ENCODE data around the gene MEGF10. TPM values are rescaled to one million over a fixed set of nuclear protein-coding genes. Genes with fewer than 3 reads are reported as not detected.
"Not testable (repeated sequence)": the region's sequence is repeated elsewhere in the genome, so short reads cannot be mapped to it uniquely, and the experiment has no call there.

The MEGF10 gene
- total and polyA plus RNA-seq, 7 donors: under 0.01 to 3.6 (median 1.7) TPM; not detected in 1

DNA sequence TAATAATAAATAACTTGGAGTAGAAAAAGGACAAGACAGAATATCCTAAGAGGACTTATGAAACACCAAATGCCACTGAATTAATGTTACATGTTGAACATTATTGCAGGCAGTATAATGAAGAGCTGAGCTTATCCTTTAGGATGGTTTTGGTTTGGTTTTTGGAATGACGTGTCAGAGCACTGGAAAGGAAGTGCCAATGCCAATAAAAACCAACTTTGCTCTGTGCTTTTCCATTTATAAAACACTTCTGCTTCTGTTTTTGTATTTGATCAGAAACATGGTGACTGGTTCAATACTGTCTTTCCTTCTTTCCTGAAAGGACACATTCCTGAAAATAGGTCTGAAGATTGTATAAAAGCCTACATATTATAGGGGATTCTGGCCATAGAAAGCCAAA lies 4.2 kb downstream of the MEGF10 start:
- TF ChIP-seq, protein P1, sequence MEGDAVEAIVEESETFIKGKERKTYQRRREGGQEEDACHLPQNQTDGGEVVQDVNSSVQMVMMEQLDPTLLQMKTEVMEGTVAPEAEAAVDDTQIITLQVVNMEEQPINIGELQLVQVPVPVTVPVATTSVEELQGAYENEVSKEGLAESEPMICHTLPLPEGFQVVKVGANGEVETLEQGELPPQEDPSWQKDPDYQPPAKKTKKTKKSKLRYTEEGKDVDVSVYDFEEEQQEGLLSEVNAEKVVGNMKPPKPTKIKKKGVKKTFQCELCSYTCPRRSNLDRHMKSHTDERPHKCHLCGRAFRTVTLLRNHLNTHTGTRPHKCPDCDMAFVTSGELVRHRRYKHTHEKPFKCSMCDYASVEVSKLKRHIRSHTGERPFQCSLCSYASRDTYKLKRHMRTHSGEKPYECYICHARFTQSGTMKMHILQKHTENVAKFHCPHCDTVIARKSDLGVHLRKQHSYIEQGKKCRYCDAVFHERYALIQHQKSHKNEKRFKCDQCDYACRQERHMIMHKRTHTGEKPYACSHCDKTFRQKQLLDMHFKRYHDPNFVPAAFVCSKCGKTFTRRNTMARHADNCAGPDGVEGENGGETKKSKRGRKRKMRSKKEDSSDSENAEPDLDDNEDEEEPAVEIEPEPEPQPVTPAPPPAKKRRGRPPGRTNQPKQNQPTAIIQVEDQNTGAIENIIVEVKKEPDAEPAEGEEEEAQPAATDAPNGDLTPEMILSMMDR (IDR thresholded peaks at IDR 0.05): no peak
- TF ChIP-seq EP300 (IDR thresholded peaks at IDR 0.05) (no peak), POLR2A (IDR thresholded peaks at IDR 0.05) (no peak), POLR2AphosphoS5 (IDR thresholded peaks at IDR 0.05) (no peak)
- Histone ChIP-seq H3K27me3 (peaks cover 8 to 31% (median 18%) of the 10 kb centered on the region in 3 donors), H3K4me1 (peaks cover 0 to 12% (median 4%) of the 10 kb centered on the region in 4 donors), H3K4me3 (no peak overlapping the region), H3K9me3 (no peaks in the 10 kb centered on the region), H3K36me3 (no peaks in the 10 kb centered on the region), H3K27ac (no peak overlapping the region)
- intact Hi-C loops (cut with DNase I): loop anchor here (5.0 kb wide), 1 partner anchor 147 kb away; no protein-coding TSS in a partner anchor
- DNase-seq: no peak
- WGBS, 2 donors: 73 to 77% methylated on average over 1 of the region's 1 CpG

DNA sequence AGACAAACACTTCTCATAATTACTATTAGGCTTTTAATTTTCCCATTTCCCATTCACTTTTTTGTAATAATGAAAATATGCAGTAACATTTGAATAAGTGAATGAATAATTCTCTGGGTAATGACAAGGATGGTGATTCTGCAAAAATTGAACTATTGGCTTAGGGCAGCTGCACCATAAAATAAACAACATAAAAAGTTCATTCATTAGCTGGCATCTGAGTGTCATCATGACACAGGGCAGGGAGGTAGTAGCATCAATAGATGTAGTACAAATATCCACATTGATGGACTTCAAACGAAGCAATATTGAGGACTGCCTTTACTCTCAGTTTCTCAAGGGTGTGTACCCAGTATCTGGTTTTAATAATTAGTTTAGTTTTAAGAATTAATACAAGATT lies 4.9 kb downstream of the MEGF10 start:
- intact Hi-C loops (cut with DNase I): no loop called here

DNA sequence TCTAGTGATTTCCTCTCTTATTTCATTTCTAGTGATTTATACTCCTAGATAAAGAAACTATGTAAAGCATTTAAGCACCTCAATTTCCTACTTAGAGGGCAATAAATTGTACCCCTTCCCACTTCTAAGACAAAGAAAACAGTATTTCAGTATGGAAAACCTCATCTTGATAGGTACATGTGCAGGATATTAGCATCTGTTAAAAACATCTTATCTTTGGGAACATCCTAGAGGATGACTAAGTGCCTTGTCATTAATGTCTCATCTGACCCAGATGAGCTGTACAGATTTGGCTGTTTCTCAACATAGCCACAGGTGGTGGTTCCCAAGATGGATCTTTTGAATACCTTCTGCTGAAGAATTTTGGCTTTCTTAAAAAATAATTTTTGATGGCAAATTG lies 5.7 kb downstream of the MEGF10 start:
- Histone ChIP-seq H3K27ac (no peak overlapping the region), H3K36me3 (no peaks in the 10 kb centered on the region), H3K4me1 (no peaks in the 10 kb centered on the region), H3K27me3 (peaks cover 0 to 16% (median 4%) of the 10 kb centered on the region in 3 donors), H3K9me3 (no peaks in the 10 kb centered on the region), H3K4me3 (no peak overlapping the region)
- DNase-seq: no peak
- intact Hi-C loops (cut with DNase I): no loop called here
- TF ChIP-seq EP300 (IDR thresholded peaks at IDR 0.05) (no peak), POLR2AphosphoS5 (IDR thresholded peaks at IDR 0.05) (no peak), POLR2A (IDR thresholded peaks at IDR 0.05) (no peak)
- TF ChIP-seq, protein P1 (IDR thresholded peaks at IDR 0.05): no peak

More for the DNA sequence above, 4.9 kb downstream of the MEGF10 start:
- H3K27me3 ChIP-seq: peaks cover 3 to 24% (median 12%) of the 10 kb centered on the region in 3 donors
- no peaks in the 10 kb centered on the region for H3K36me3 ChIP-seq
- DNase-seq: no peak
- H3K4me3 ChIP-seq: no peak overlapping the region
- H3K9me3 ChIP-seq: no peaks in the 10 kb centered on the region
- 83 to 89% methylated on average over 1 of the region's 1 CpG for WGBS, 2 donors
- H3K4me1 ChIP-seq: peaks cover 0 to 6% (median 1%) of the 10 kb centered on the region in 4 donors
- TF ChIP-seq, protein P1 (IDR thresholded peaks at IDR 0.05): no peak
- TF ChIP-seq POLR2A (IDR thresholded peaks at IDR 0.05) (no peak), POLR2AphosphoS5 (IDR thresholded peaks at IDR 0.05) (no peak), EP300 (IDR thresholded peaks at IDR 0.05) (no peak)
- no peak overlapping the region for H3K27ac ChIP-seq

DNA sequence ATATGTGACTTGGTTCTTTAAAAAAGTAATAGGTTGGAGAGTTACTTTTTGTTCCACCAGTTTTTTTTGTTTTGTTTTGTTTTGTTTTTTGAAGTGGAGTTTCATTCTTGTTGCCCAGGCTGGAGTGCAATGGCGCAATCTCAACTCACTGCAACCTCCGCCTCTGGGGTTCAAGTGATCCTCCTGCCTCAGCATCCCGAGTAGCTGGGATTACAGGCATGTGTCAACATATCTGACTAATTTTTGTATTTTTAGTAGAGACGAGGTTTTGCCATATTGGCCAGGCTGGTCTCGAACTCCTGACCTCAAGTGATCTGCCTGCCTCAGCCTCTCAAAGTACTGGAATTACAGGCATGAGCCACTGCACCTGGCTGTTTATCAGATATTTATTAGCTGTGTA lies 6.3 kb downstream of the MEGF10 start:
- 87 to 89% methylated on average over 5 of the region's 5 CpGs for WGBS, 2 donors
- H3K27me3 ChIP-seq; H3K27ac ChIP-seq; H3K4me1 ChIP-seq; DNase-seq; intact Hi-C loops (cut with DNase I); H3K36me3 ChIP-seq; H3K9me3 ChIP-seq; H3K4me3 ChIP-seq: not testable (repeated sequence)

DNA sequence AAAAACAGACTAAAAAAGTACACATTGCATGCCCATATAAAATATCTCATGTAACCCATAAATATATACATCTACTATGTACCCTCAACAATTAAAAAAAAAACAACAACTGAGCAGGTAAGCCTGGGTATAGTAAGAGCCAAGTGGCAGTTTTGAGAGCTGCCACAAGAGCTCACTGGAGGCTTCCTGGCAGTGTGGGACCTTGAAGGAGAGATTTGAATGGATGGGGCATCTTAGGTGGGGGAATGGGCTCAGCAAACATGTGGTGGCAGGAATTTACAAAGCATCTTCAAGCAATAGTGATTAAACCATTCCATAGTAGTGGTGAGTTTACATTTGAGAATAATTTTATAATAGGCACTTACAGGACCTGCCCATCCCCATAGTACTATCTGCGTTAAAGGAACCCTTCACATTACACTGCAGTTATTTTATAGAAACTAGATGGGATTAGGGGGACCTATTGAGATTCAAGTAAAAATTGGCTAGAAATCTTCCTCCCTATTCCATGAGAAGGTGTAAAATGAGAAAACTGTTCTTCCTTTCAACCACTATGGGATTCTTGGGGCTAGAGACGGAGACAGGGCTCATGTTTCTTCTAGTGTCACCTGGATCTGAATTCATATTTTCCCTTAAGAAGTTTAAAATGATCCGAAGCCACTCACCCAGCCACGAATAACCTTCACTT lies 6.9 kb downstream of the MEGF10 start:
- 85 to 91% methylated on average over 4 of the region's 4 CpGs for WGBS, 2 donors
- H3K4me3 ChIP-seq: no peak overlapping the region
- intact Hi-C loops (cut with DNase I): no loop called here
- DNase-seq: no peak
- no peaks in the 10 kb centered on the region for H3K36me3 ChIP-seq
- no peaks in the 10 kb centered on the region for H3K9me3 ChIP-seq
- peaks cover 0 to 8% (median 0%) of the 10 kb centered on the region in 3 donors for H3K27me3 ChIP-seq
- H3K4me1 ChIP-seq: no peaks in the 10 kb centered on the region
- TF ChIP-seq POLR2AphosphoS5 (IDR thresholded peaks at IDR 0.05) (no peak), POLR2A (IDR thresholded peaks at IDR 0.05) (no peak), EP300 (IDR thresholded peaks at IDR 0.05) (no peak)
- TF ChIP-seq, protein P1 (IDR thresholded peaks at IDR 0.05): no peak
- H3K27ac ChIP-seq: no peak overlapping the region

Measured in sigmoid colon (tissue), 7 donors.